ELR (cell line): Measurements from ENCODE around the gene FAM228B.
A peak's percentile ranks its signal among the peaks of the same experiment; 100 is the strongest.
"Not testable (repeated sequence)": the region's sequence is repeated elsewhere in the genome, so short reads cannot be mapped to it uniquely, and the experiment has no call there.

Source experiments
- DNase-seq: peaks from one replicate; pipeline ENCODE4 v3.0.0-alpha.2; 2015; ENCODE audit warnings: low read depth

FAM228B gene

GRCh38 chr2:24102677-24103076, 20.6 kb upstream of the FAM228B start:
- no peak for DNase-seq

GRCh38 chr2:24104110-24104650, 19.1 kb upstream of the FAM228B start:
- no peak for DNase-seq

DNA sequence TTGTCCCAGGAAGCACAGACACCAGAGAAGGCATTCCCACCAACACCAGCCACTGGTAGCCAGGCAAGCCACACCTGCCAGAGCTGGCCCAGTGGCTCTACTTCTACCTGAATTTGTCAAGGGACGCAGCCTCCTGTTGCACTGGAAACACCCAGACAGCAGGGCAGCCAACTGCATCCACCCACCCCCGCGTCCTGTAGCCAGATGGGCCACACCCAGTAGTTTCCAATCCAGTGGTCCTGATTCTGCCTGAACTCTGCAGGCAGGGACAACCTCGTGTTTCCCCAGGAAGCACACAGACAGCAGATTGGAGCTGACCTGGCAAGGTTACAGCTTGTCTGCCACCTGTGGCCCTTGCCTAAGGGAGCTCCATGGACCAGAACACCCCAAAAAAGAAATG, 18.4 kb upstream of the FAM228B start:
- no peak for DNase-seq

DNA sequence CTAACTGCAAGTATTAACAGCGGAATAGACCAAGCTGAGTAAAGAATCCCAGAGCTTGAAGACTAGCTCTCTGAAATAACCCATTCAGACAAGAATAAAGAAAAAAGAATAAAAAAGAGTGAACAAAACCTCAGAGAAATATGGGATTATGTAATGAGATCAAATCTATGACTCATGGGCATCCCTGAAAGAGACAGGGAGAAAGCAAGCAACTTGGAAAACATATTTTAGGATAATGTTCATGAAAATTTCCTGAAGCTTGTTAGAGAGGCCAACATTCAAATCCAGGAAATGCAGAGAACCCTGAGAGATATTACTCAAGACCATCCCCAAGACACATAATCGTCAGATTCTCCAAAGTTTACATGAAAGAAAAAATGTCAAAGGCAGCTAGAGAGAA, 17.5 kb upstream of the FAM228B start:
- DNase-seq = no peak

- no peak for DNase-seq
Measured at GRCh38 chr2:24106786-24107185, 16.5 kb upstream of the FAM228B start.

DNA sequence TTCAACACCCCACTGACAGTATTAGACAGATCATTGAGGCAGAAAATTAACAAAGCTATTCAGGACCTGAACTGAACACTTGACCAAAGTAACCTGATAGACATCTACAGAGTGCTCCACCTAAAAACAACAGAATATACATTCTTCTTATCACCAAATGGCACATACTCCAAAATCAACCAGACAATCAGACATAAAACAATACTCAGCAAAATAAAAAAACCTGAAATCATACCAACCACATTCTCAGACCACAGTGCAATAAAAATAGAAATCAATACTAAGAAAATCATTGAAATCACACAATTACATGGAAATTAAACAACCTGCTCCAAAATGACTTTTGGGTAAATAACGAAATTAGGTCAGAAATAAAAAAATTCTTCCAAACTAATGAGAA, 15.9 kb upstream of the FAM228B start:
- no peak for DNase-seq

DNA sequence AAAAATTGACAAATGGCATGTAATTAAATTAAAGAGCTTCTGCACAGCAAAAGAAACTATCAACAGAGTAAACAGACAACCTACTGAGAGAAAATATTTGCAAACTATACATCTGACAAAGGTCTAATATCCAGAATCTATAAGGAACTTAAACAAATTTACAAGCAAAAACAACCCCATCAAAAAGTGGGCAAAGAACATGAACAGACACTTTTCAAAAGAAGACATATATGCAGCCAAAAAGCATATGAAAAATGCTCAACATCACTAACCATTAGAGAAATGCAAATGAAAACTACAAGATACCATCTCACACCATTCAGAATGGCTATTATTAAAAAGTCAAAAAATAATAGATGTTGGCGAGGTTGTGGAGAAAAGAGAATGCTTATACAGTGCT, 13.8 kb upstream of the FAM228B start:
- not testable (repeated sequence) for DNase-seq

- DNase-seq = no peak
Measured at GRCh38 chr2:24110660-24111303, 12.5 kb upstream of the FAM228B start.

DNA sequence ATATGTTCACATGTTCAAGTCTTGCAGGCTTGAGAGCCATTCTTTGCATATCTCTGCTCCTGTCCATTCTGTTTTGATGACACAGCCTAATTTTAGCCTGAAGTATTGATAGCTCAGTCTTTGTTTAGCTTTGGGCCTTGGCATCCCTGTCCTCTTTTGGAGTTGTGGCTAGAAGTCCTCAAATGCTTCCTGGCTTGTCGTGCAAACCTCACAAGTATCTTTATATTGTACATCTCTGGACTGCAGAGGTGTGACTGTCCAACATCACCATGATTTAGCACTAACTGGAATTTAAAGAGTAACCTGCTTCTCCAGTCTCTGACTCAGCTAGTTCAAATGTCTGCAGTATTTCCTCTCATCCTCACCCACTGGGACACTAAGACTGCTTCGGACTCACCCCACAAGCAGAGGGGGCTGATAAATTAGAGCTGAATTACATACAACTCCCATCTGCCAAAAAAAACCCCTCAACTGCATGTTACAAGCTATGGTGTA, 11.8 kb upstream of the FAM228B start:
- DNase-seq = peak; percentile 34

DNA sequence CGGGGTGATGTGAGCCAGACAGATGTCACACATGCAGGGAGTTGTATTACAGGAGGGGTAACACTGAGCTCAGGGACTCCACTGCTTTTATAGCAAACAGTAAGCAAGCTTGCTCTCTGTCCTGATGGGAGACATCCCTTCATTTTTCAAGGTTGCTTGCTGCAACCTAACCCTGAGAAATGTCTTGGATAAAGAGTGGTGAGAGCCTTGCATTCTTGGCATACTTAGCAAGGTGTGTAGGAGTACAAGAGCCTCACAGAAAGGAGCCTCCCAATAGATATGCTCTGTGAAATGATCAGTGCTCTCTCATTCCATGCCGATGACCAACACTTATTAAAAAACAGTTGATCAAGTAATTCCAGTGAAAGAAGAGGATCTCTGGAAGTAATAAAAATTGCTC, 8.2 kb upstream of the FAM228B start:
- DNase-seq = no peak

- no peak for DNase-seq
Measured at GRCh38 chr2:24117902-24118301, 5.4 kb upstream of the FAM228B start.

- no peak for DNase-seq
Measured at GRCh38 chr2:24121066-24121465, 2.2 kb upstream of the FAM228B start.

GRCh38 chr2:24121469-24121868, 1.8 kb upstream of the FAM228B start:
- DNase-seq = no peak

- DNase-seq = no peak
Measured at GRCh38 chr2:24122366-24123194, 689 bp upstream of the FAM228B start.

DNA sequence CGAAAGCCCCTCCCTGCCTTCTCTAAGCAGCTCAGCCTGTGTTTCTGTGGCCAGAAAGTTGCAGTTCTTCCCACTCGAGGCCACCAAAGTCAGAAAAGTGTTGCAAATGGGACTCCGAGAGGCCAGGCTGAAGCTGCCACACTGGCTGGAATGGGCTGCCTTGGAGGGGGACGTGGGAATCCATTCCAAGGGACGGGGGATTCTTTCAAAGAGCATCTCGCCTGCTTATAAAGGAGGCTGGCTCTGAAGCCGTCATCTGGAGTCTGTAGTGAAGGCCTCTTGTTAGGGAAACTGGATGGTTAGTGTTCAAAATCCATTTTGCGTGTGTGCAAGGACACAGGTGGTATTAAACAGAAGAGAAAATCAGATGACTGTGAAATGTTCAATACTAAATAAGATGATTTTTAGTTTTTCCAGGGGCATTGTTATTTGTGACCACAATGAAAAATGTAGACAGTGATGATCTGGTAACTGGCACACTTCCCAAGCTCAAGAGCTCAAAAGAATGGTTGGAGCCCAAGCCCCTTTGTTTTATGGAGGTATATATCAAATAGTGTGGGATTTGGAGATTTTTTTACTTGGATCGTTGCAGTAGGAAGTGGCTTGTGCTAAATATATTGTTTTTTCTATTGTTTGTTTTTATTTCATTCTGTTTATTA, 782 bp downstream of the FAM228B start:
- peak; percentile 44 for DNase-seq

DNA sequence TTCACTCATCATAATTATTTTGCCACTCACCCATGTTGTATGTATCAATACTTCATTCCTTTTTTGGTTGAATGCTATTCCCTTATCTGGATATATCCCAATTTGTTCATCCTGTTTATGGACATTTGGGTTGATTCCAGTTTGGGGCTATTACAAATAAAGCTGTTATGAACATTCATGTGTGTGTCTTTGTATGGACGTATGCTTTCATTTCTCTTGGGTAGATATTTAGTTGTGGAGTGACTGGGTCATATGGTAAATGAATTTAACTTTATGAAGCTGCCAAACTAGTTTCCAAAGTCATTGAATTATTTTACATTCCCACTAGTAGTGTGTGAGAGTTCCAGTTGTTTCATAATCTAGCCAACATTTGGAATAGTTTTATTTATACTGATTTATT, 2.7 kb downstream of the FAM228B start:
- no peak for DNase-seq

GRCh38 chr2:24132543-24132942, 9.3 kb downstream of the FAM228B start:
- no peak for DNase-seq

DNA sequence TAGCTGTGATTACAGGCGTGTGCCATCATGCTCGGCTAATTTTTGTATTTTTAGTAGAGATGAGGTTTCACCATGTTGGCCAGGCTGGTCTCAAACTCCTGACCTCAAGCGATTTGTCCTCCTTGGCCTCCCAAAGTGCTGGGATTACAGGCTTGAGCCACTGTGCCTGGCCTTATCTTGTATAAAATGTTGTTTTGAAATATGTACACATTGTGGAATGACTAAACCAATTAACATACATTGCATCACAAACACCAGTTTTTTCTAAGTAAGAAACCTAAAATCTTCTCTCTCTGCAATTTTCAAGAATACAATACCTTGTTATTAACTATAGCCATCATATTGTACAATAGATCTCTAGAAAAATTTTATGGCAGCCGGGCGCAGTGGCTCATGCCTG, 17.0 kb downstream of the FAM228B start:
- not testable (repeated sequence) for DNase-seq

DNA sequence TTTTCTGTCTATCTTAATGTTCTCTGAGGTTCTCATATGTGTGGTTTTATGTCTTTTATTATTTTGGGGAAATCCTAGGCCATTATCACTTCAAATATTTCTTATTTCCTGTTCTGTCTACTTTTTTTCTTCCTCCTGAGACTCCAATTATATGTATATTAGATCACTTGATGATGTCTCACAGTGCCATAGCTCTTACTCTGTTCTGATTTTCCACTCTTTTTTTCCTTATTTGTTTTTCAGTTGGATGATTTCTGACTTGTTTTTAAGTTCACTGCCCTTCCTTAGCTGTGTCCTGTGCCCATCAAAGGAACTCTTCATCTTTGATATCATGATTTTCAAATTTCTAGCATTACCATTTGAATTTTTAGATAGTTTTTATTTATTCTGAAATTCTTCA, 24.1 kb downstream of the FAM228B start:
- no peak for DNase-seq

- no peak for DNase-seq
Measured at GRCh38 chr2:24152413-24153197, 29.3 kb downstream of the FAM228B start.

DNA sequence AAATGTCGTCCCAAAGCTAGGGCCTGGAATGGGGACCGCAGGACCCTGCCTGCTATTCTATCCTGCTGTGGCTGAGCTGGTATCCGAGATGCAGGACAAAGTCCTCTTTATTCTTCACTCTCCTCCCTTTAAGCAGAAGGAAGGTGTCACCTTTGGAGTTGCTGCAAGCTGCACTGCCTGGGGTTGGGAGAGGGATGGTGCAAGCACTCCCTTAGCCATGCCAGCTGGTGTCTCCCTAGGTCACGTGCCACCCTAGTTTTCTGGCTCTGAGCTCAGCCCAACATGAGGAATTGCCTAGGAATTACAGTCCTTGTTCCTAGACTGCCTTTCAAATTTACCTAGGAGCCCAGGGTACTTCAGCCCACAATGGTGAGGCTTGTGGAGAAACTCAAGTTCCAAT, 30.2 kb downstream of the FAM228B start:
- no peak for DNase-seq

DNA sequence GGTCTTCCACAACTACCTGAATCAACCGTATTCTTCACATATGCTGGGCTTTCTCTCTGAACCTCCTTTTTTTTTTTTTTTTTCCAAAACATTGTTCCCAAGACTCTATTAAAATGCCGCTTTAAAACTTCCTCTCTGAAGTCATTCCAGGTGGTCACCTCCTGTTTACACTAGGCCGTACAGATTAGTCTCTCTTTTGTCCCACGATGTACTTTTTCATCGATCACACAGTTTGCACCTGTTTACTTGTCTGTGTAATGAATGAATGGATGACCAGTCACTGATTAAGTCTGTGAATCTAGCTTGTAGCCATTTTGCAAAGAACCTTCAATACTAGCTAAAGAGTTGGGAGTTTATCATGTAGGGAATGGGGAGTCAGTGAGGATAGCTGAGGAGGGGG, 34.9 kb downstream of the FAM228B start:
- DNase-seq = no peak
